Fibroblast of lung (primary cell): Measurements from ENCODE around the gene RHD. TPM values are rescaled to one million over a fixed set of nuclear protein-coding genes. Genes with fewer than 3 reads are reported as not detected.
"Not testable (repeated sequence)": the region's sequence is repeated elsewhere in the genome, so short reads cannot be mapped to it uniquely, and the experiment has no call there.

Source experiments
- DNase-seq, 2 donors: peaks; one replicate each; pipeline versions ENCODE4 v3.0.0 to v3.0.0-alpha.2; 2010; ENCODE audit warnings: low read depth in 2 of 2
- H2AFZ ChIP-seq: 2 replicates; pipeline ENCODE4 v1.5.1; 2012; ENCODE audit warnings: low read length, control low read depth, inconsistent platforms
- H3K27ac ChIP-seq: 2 replicates; pipeline ENCODE4 v1.5.1; 2011; ENCODE audit warnings: low read length, control low read depth; ENCODE audit not compliant: insufficient read depth
- H3K27me3 ChIP-seq: 2 replicates; pipeline ENCODE4 v1.5.1; 2011; ENCODE audit warnings: mild to moderate bottlenecking, low read length; ENCODE audit not compliant: control insufficient read depth, insufficient read depth
- H3K36me3 ChIP-seq: 2 replicates; pipeline ENCODE4 v1.5.1; 2011; ENCODE audit warnings: low read length; ENCODE audit not compliant: control insufficient read depth, insufficient read depth
- H3K4me1 ChIP-seq: 2 replicates; pipeline ENCODE4 v1.5.1; 2011; ENCODE audit warnings: low read length; ENCODE audit not compliant: control insufficient read depth, insufficient read depth; ENCODE audit errors: extremely low read depth
- H3K4me2 ChIP-seq: 2 replicates; pipeline ENCODE4 v1.5.1; 2011; ENCODE audit warnings: low read length, control low read depth; ENCODE audit not compliant: insufficient read depth; ENCODE audit errors: extremely low read depth
- H3K4me3 ChIP-seq, 4 experiments: fragments of 200-600 bp in 1 of 4; sonication (generic) in 1 of 4; replicated peaks in 1 of 4; 2 replicates each; pipeline ENCODE4 v1.5.1; 2011 to 2016; ENCODE audit warnings: low read length in 4 of 4, low read depth in 3 of 4, mild to moderate bottlenecking in 3 of 4, control low read depth in 2 of 4, inconsistent platforms in 1 of 4, mixed read lengths in 1 of 4; ENCODE audit not compliant: insufficient read depth in 1 of 4; ENCODE audit errors: control extremely low read depth in 1 of 4
- H3K79me2 ChIP-seq: 2 replicates; pipeline ENCODE4 v1.5.1; 2012; ENCODE audit warnings: mild to moderate bottlenecking, low read length, inconsistent platforms; ENCODE audit not compliant: control insufficient read depth, insufficient read depth
- H3K9ac ChIP-seq: 2 replicates; pipeline ENCODE4 v1.5.1; 2011; ENCODE audit warnings: mild to moderate bottlenecking, low read length, control low read depth; ENCODE audit not compliant: insufficient read depth
- H3K9me3 ChIP-seq: 2 replicates; pipeline ENCODE4 v1.5.1; 2012; ENCODE audit warnings: low read depth, low read length; ENCODE audit not compliant: control insufficient read depth, insufficient read depth
- H4K20me1 ChIP-seq: 2 replicates; pipeline ENCODE4 v1.5.1; 2011; ENCODE audit warnings: low read length; ENCODE audit not compliant: control insufficient read depth, insufficient read depth; ENCODE audit errors: extremely low read depth
- polyA plus RNA-seq, 2 donors: library from polyadenylated mRNA; depleted of rRNA in 1 of 2; stranded (reverse) in 1 of 2; unstranded in 1 of 2; fragments of >200 nt; gene quantifications; 2 replicates each; pipeline ENCODE4 v1.2.1, GENCODE V29; 2011 to 2012; ENCODE audit warnings: missing spikeins in 1 of 2
- total RNA-seq: library from RNA; depleted of rRNA; stranded (reverse); fragments of >200 nt; gene quantifications from 2 replicates; pipeline ENCODE4 v1.2.1, GENCODE V29; 2014
- TF ChIP-seq, protein P1 (sequence below), 2 donors: IDR thresholded peaks in 1 of 2; conservative IDR thresholded peaks in 1 of 2; 1 replicate in 1 of 2; 2 replicates in 1 of 2; pipeline ENCODE4 v1.5.1; 2011 to 2012; ENCODE audit warnings: low read length in 2 of 2, control low read depth in 1 of 2, inconsistent platforms in 1 of 2, low read depth in 1 of 2, mild to moderate bottlenecking in 1 of 2

Gene RHD
- total and polyA plus RNA-seq, 2 donors (not counting 1 experiment from before 2014, with no cell fraction given) = not detected

GRCh38 chr1:25290043-25290442 lies 17.7 kb downstream of the RHD start:
- DNase-seq, H3K79me2 ChIP-seq, H3K27ac ChIP-seq, H3K4me3 ChIP-seq, H4K20me1 ChIP-seq, H3K4me1 ChIP-seq, H2AFZ ChIP-seq, H3K9me3 ChIP-seq, H3K36me3 ChIP-seq, H3K9ac ChIP-seq, H3K4me2 ChIP-seq, H3K27me3 ChIP-seq: not testable (repeated sequence)
- TF ChIP-seq, protein P1, sequence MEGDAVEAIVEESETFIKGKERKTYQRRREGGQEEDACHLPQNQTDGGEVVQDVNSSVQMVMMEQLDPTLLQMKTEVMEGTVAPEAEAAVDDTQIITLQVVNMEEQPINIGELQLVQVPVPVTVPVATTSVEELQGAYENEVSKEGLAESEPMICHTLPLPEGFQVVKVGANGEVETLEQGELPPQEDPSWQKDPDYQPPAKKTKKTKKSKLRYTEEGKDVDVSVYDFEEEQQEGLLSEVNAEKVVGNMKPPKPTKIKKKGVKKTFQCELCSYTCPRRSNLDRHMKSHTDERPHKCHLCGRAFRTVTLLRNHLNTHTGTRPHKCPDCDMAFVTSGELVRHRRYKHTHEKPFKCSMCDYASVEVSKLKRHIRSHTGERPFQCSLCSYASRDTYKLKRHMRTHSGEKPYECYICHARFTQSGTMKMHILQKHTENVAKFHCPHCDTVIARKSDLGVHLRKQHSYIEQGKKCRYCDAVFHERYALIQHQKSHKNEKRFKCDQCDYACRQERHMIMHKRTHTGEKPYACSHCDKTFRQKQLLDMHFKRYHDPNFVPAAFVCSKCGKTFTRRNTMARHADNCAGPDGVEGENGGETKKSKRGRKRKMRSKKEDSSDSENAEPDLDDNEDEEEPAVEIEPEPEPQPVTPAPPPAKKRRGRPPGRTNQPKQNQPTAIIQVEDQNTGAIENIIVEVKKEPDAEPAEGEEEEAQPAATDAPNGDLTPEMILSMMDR (conservative IDR thresholded peaks at IDR 0.05 in 1 of 2, IDR thresholded peaks at IDR 0.05 in 1 of 2; ENCODE audit: low read depth in 1 of 2, low read length in 2 of 2) = peak in 1 of 2 donors; percentile 20

DNA sequence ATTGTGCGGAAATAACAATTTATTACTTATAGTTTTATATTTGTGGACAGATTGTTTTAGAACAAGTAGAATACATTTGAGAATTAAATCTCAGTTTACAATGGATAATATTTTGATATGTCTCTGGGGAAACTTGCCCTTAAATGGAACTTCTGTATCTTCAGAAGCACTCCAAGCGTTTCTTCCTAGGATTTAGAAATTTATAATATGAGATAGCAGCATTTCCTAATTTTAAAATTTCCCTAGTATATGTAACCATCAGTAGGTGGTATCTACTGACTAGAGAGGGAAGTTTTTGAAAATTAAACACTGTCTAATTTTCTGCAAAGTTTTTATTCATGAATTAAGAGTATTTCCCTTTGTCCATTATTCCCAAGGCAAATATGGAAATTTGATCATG lies 21.1 kb downstream of the RHD start:
- H3K27ac ChIP-seq, H3K27me3 ChIP-seq, H2AFZ ChIP-seq, H3K36me3 ChIP-seq, H3K4me1 ChIP-seq, H4K20me1 ChIP-seq, H3K9ac ChIP-seq, H3K4me3 ChIP-seq, H3K79me2 ChIP-seq, H3K4me2 ChIP-seq, DNase-seq, H3K9me3 ChIP-seq: not testable (repeated sequence)

- not testable (repeated sequence) for H4K20me1 ChIP-seq, H3K4me1 ChIP-seq, H2AFZ ChIP-seq, H3K9ac ChIP-seq, H3K27ac ChIP-seq, H3K9me3 ChIP-seq, H3K79me2 ChIP-seq, H3K4me3 ChIP-seq, H3K27me3 ChIP-seq, H3K36me3 ChIP-seq, H3K4me2 ChIP-seq
- peak in 1 of 2 donors; percentile 2 for DNase-seq
Observed at GRCh38 chr1:25294889-25295826, 22.8 kb downstream of the RHD start.

DNA sequence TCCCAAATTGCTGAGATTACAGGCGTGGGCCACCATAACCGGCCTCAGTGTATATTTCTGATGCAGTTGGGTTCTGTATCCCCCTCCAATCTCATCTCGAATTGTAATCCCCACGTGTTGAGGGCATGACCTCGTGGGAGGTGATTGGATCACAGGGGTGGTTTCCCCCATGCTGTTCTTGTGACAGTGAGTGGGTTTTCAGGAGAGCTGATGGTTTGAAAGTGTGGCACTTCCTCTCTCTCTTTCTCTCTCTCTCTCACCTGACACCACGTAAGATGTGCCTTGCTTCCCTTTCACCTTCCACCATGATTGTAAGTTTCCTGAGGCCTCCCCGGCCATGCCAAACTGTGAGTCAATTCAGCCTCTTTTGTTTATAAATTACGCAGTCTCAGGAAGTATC lies 24.2 kb downstream of the RHD start:
- not testable (repeated sequence) for H3K9ac ChIP-seq, H4K20me1 ChIP-seq, H3K36me3 ChIP-seq, H3K27me3 ChIP-seq, H3K4me1 ChIP-seq, H3K9me3 ChIP-seq, H3K79me2 ChIP-seq, H3K27ac ChIP-seq, DNase-seq, H3K4me2 ChIP-seq, H3K4me3 ChIP-seq, H2AFZ ChIP-seq

- H3K27ac ChIP-seq, H3K36me3 ChIP-seq, H3K27me3 ChIP-seq, H3K4me1 ChIP-seq, H4K20me1 ChIP-seq, H3K4me3 ChIP-seq, H2AFZ ChIP-seq, H3K9ac ChIP-seq, DNase-seq, H3K9me3 ChIP-seq, H3K79me2 ChIP-seq, H3K4me2 ChIP-seq: not testable (repeated sequence)
Observed at GRCh38 chr1:25300729-25301128, 28.4 kb downstream of the RHD start.

DNA sequence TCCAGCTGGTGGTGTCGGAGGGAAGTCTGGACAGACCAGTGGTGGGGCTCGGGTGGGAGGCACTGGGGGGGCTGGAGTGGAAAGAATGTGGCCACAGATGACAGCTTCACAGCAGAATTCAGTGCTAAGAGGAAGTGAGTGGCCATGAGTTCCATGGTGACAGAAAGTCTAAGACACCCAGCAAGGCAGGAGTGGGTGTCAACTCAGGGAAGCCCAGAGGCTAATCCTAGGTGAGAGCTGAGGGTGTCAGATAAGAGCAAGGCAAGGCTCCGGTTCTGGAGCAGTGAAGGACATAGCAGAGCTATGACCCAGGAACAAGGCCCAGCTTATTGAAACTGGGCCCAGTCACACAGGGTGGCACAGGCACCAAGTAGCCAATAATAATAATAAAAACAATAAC lies 30.0 kb downstream of the RHD start:
- not testable (repeated sequence) for H3K9me3 ChIP-seq, H3K4me1 ChIP-seq, H3K79me2 ChIP-seq, DNase-seq, H3K4me3 ChIP-seq, H3K4me2 ChIP-seq, H3K36me3 ChIP-seq, H3K9ac ChIP-seq, H4K20me1 ChIP-seq, H3K27ac ChIP-seq, H2AFZ ChIP-seq, H3K27me3 ChIP-seq
